Measurements from ENCODE around the gene CEP170. TPM values are rescaled to one million over a fixed set of nuclear protein-coding genes. Genes with fewer than 3 reads are reported as not detected.

The CEP170 gene
- 26.6 TPM for polyA plus RNA-seq (2012; ENCODE audit: insufficient read depth, insufficient read length)

GRCh38 chr1:243254927-243255790, at the start of gene CEP170:
Gene CEP170, minus strand, starts transcription at chr1:243255281. Its CDS starts 30,001 bp downstream, at chr1:243225280.
- DNase-seq (ENCODE audit: low read depth, low spot score) = peak; percentile 93
- H3K4me3 ChIP-seq (ENCODE audit: low read length) = peak within 1 kb of the TSS; percentile 63

DNA sequence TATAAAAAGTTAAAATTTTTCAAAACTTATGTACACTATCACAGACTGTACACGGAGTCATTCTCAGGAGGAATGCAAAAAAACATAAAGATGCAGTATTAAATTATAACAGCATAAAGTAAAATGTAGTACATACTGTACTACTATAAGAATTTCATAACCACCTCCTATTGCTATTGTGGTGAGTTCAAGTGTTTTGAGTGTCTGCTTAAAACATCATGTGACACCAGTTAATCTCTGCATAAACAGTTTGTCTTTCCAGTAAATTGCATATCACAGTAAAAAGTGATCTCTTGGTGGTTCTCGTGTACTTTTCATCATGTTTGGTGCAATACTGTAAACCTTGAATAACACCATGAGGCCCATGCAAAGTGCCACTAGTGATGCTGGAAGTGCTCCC, 46.0 kb upstream of the CEP170 start:
- no peak for DNase-seq (ENCODE audit: low read depth, low spot score)
- H3K4me3 ChIP-seq (ENCODE audit: low read length) = no peak overlapping the region

DNA sequence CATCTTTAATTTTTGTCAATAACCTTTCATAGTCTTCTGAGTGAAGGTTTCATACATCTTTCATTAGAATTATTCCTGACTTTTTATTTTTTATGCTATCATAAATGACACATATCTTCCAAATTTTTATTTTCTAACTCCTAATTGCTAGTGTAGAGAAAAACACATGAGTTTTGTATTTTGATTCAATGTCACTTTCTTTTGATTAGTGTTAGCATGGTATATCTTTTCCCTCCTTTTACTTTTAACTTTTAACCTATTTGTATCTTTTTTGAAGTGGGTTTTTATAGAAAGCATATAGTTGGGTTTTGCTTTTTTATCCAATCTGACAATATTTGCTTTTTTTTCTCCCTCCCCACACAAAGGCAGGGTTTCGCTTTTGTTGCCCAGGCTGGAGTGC, 44.0 kb upstream of the CEP170 start:
- H3K4me3 ChIP-seq (ENCODE audit: low read length) = no peak overlapping the region
- DNase-seq (ENCODE audit: low read depth, low spot score) = no peak

DNA sequence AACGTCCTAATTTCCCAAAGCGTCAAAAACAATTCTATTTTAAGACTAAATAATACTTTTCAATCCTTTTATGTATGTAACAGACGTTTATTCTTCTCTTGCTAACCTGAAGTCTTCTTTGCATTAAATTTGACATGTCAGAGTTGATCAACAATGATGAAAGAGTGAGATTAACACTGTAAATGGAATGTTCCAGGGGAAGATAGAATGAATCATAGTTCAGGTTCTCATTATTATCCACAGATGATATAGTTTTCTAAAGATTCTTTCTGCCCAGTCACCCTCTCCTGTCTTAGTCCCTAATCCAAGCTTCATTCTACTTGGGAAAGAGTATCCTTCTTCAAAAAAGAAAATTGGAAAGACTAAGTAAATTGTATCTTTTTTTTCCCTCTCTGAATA, 39.6 kb upstream of the CEP170 start:
- no peak overlapping the region for H3K4me3 ChIP-seq (ENCODE audit: low read length)
- no peak for DNase-seq (ENCODE audit: low read depth, low spot score)

- no peak for DNase-seq (ENCODE audit: low read depth, low spot score)
- no peak overlapping the region for H3K4me3 ChIP-seq (ENCODE audit: low read length)
Measured at GRCh38 chr1:243293941-243294722, 39.1 kb upstream of the CEP170 start.

- no peak for DNase-seq (ENCODE audit: low read depth, low spot score)
- H3K4me3 ChIP-seq (ENCODE audit: low read length) = no peak overlapping the region
Measured at GRCh38 chr1:243292117-243292516, 37.0 kb upstream of the CEP170 start.

DNA sequence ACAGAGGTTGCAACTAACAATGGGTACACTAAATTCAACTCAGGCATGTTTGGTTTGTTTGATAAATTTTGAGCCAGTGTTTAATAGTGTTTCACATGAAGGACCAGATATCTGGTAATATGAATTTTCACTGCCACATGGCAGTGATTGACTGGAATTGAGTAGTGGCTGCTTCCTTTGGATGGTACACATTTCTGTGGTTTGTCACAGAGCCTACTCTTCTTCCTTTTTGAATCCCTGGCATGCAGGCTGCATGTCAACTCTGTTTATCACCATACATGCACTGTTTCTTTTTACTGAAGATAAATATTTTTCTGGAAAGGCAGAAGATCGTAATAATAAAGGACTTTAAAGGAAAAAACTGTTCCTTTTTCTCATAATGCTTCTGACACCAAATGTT, 36.2 kb upstream of the CEP170 start:
- H3K4me3 ChIP-seq (ENCODE audit: low read length) = no peak overlapping the region
- DNase-seq (ENCODE audit: low read depth, low spot score) = no peak

DNA sequence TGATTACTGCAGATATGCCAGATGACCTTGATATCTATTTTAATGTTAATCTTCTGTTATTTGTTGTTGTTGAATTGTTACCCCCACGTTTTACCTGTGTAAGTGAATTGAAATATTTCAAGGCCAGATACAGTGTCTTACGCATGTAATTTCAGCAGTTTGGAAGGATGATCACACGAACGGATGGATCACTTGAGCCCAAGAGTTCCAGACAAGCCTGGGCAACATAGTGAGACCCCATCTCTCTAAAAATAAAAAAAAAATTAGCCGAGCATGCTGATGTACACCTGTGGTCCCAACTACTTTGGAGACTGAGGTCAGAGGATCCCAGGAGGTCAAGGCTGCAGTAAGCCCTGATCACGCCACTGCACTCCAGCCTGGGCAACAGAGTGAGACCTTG, 33.0 kb upstream of the CEP170 start:
- no peak overlapping the region for H3K4me3 ChIP-seq (ENCODE audit: low read length)
- no peak for DNase-seq (ENCODE audit: low read depth, low spot score)

GRCh38 chr1:243287652-243288051, 32.6 kb upstream of the CEP170 start:
- no peak for DNase-seq (ENCODE audit: low read depth, low spot score)

GRCh38 chr1:243287123-243287460, 32.0 kb upstream of the CEP170 start:
- H3K4me3 ChIP-seq (ENCODE audit: low read length) = no peak overlapping the region
- DNase-seq (ENCODE audit: low read depth, low spot score) = no peak

More at GRCh38 chr1:243287652-243288051, 32.6 kb upstream of the CEP170 start:
- H3K4me3 ChIP-seq (ENCODE audit: low read length) = no peak overlapping the region

GRCh38 chr1:243286409-243287122, 31.5 kb upstream of the CEP170 start:
- no peak overlapping the region for H3K4me3 ChIP-seq (ENCODE audit: low read length)
- peak; percentile 10 for DNase-seq (ENCODE audit: low read depth, low spot score)

- H3K4me3 ChIP-seq (ENCODE audit: low read length) = no peak overlapping the region
- DNase-seq (ENCODE audit: low read depth, low spot score) = no peak
Measured at GRCh38 chr1:243281672-243282071, 26.6 kb upstream of the CEP170 start.

GRCh38 chr1:243280571-243281129, 25.6 kb upstream of the CEP170 start:
- H3K4me3 ChIP-seq (ENCODE audit: low read length) = no peak overlapping the region
- DNase-seq (ENCODE audit: low read depth, low spot score) = no peak

DNA sequence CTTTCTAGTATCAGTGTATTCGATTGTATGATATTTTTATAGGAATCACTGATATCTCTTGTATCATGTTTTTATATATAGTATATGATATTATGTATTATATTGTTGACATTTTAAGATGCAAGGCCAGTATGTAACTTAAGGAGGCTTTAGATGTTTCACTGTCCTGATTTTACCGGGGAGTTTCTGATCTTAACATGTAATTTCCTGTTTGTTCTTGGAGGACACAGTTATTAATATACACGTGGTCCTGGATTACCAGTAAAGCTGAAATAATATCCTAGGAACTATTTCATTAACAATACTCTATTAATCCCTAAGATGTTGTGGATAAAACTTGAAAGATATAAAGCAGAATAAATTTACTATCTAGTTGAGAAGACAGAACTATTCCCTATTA, 20.2 kb upstream of the CEP170 start:
- no peak overlapping the region for H3K4me3 ChIP-seq (ENCODE audit: low read length)
- DNase-seq (ENCODE audit: low read depth, low spot score) = no peak

DNA sequence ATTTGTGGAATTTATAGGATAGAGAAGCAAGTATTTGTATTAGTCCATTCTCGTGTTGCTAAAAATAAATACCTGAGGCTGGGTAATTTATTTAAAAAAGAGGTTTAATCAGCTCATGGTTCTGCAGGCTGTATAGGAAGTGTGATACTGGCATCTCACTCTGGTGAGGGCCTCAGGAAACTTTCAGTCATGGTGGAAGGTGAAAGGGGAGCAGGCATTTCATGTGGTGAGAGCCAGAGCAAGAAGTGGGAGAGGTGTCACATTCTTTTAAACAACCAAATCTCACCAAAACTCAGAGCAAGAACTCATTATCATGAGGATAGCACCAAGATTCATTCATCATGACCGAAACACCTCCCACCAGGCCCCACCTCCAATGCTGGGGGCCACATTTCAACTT, 18.9 kb upstream of the CEP170 start:
- no peak overlapping the region for H3K4me3 ChIP-seq (ENCODE audit: low read length)
- no peak for DNase-seq (ENCODE audit: low read depth, low spot score)

GRCh38 chr1:243273506-243273905, 18.4 kb upstream of the CEP170 start:
- no peak overlapping the region for H3K4me3 ChIP-seq (ENCODE audit: low read length)
- no peak for DNase-seq (ENCODE audit: low read depth, low spot score)

GRCh38 chr1:243272401-243272800, 17.3 kb upstream of the CEP170 start:
- H3K4me3 ChIP-seq (ENCODE audit: low read length) = no peak overlapping the region
- no peak for DNase-seq (ENCODE audit: low read depth, low spot score)

- no peak overlapping the region for H3K4me3 ChIP-seq (ENCODE audit: low read length)
- DNase-seq (ENCODE audit: low read depth, low spot score) = no peak
Measured at GRCh38 chr1:243271996-243272395, 16.9 kb upstream of the CEP170 start.

- no peak overlapping the region for H3K4me3 ChIP-seq (ENCODE audit: low read length)
- DNase-seq (ENCODE audit: low read depth, low spot score) = no peak
Measured at GRCh38 chr1:243270097-243270864, 15.2 kb upstream of the CEP170 start.
